Glomerular endothelial cell (primary cell): ENCODE data around the gene TRAPPC6A. TPM values are rescaled to one million over a fixed set of nuclear protein-coding genes. Genes with fewer than 3 reads are reported as not detected.

Source experiments
- DNase-seq: peaks from one replicate; pipeline ENCODE4 v3.0.0-alpha.2; 2011; ENCODE audit warnings: low read depth, low spot score; ENCODE audit errors: extremely low read depth
- total RNA-seq: library from RNA; depleted of rRNA; stranded (reverse); fragments of >200 nt; gene quantifications from 2 replicates; pipeline ENCODE4 v1.2.3, GENCODE V29; 2015

Gene TRAPPC6A, protein sequence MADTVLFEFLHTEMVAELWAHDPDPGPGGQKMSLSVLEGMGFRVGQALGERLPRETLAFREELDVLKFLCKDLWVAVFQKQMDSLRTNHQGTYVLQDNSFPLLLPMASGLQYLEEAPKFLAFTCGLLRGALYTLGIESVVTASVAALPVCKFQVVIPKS
- total RNA-seq = 19.4 and 25.3 TPM in 2 replicates

DNA sequence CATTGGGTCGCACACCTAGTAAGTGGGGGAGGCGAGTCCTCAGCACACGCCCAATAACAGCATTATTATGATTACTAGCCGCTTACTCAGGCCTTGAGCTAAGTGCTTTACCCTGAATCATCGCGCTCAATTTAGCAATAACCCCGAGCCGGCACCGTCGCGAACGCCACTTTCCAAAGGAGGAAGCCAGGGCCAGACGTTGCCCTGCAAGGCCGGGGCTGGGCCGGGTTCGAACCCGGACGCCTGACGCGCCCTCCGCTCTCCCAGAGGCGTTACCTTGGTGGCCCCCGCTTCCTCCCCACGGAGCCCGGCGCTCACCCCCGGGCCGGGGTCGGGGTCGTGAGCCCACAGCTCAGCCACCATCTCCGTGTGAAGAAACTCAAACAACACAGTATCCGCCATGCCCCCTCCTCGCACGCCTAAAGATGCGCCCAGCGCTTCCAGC is at the start of gene TRAPPC6A:
TRAPPC6A (minus strand) TSS at position 421 of the 445 bp plus-strand sequence; CDS start at position 402, 19 bp downstream.
- no peak for DNase-seq

DNA sequence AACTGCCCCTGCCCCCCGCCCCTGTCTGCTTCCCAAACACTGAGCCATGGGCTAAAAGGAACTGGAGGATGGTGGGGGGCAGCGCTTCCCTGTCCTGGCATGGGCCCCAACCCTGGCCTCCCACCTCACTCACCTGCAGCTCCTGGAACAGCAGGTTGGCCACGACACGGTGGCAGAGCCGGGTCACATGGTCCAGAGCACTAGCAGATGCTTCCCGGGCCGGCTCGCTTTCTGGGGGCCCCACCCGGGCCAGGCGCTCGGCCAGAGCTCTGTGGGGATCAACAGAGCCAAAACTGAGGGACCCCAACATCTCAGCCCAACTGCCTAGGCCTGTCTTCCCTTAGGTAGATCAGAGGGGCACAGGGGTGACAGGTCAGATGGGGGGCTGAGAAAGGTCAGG is 46.6 kb upstream of the TRAPPC6A start:
- no peak for DNase-seq

DNA sequence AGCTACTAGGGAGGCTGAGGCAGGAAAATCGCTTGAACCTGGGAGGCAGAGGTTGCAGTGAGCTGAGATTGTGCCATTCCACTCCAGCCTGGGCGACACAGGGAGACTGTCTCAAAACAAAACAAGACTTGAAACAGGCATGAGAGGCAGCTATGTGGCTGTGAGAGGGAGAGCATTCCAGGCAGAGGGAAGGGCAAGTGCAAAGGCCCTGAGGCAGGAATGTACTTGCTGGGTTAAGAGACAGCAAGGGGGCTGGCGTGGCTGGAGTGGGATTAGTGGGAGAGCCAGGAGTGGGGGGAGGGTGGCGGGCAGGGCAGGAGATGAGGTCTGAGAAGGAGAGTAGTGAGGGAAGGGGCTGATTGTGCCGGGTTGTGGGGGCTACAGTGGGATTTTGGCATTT is 45.8 kb upstream of the TRAPPC6A start:
- DNase-seq = no peak

DNA sequence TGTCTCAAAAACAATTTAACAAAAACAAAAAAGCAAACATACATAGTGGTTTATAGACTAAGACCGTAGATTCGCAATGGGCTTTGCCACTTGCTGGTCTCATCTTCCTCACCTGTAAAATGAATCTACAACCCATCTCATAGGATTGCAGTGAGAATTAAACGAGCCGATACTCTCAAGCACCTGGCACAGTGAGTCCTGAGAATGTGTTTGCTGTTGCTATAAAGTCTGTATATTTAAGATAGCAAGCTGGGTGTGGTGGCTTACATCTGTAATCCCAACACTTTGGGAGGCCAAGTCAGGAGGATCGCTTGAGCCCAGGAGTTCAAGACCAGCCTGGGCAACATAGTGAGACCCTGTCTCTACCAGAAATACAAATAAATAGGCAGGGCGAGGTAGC is 44.7 kb upstream of the TRAPPC6A start:
- DNase-seq = no peak

DNA sequence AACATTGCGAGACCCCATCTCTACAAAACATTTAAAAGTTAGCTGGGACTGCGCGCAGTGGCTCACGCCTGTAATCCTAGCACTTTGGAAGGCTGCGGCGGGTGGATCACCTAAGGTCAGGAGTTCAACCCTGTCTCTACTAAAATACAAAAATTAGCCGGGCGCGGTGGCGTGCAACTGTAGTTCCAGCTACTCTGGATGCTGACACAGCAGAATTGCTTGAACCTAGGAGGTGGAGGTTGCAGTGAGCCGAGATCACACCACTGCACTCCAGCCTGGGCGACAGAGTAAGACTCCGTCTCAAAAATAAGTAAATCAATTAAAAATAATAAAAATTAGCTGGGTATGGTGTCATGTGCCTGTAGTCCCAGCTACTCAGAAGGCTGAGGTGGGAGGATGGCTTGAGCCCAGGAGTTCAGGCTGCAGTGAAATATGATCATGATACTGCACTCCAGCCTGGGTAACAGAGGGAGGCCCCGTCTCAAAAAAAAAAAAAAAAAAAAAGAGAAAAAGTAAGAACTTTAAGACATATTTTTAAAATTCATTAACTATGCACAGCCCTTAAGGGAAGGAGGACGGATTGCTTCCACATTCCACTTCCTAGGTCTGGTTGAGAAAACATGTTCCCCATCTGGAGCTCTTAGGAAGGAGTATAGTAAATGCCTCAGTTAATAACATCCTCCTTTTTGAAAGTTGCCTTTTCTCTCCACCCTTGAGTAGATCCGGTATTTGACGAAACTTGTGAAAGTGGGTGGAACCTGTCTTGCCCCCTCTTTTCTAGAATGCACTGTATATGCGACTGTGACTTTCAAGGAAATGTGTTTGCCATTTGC is 41.1 kb upstream of the TRAPPC6A start:
- DNase-seq = no peak

- DNase-seq = no peak
Observed at GRCh38 chr19:45218426-45218825, 40.4 kb upstream of the TRAPPC6A start.

DNA sequence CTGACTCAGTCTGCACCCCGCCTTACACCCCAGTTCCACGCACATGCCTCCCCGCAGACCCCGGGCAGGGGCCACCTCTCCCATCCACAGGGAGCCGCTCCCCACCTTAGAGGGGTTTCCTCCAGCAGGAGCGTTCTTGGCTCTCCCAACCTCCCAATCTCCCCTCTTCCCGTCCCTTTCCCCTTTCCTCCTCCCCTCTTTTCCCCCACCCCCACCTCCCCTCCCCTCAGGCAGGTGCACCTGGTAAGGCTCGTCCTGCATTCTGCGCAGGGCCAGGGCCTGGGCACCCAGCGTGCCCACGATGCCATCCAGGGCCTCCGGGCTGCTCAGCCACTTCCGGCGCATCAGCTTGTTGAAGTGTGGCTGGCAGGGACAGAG is 39.9 kb upstream of the TRAPPC6A start:
- DNase-seq = no peak

DNA sequence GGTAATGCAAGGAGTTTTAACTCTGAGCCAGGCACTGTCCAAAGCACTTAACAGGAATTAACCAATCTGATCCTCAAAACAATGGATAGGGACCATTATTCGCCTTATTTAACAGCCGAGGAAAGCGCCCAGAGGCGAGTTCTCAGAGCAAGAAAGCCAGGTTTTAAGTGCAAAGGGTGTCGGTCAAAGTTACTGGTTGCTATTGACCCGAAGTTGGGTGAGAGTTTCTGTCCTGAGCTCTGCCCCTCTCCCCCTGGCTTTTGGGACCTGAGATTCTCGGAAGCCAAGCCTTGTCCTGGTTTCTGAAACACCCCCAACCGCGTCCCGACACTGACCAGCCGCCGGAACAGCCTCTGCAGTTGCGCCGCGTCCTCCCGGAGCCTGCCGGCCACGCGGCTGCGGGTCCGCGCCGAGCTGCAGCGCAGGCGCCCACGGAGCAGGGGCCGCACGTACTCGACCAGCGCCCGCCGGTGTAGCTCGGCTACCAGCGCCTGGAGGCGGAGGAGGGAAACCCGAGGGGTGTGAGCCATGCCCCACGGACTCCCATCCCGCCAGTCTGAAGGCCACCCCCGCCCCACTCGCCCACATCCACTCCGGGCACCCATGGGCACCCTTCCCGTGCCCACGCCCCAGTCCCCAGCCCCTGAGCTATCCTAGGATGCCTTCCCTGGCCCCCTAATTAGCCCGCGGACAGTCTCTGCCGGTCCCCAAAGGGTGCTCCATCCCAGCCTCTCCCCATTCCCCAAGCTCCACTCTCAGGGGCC is 39.3 kb upstream of the TRAPPC6A start:
- no peak for DNase-seq

GRCh38 chr19:45216667-45217066 is 38.6 kb upstream of the TRAPPC6A start:
- no peak for DNase-seq

GRCh38 chr19:45215391-45216191 is 37.6 kb upstream of the TRAPPC6A start:
- DNase-seq = no peak

DNA sequence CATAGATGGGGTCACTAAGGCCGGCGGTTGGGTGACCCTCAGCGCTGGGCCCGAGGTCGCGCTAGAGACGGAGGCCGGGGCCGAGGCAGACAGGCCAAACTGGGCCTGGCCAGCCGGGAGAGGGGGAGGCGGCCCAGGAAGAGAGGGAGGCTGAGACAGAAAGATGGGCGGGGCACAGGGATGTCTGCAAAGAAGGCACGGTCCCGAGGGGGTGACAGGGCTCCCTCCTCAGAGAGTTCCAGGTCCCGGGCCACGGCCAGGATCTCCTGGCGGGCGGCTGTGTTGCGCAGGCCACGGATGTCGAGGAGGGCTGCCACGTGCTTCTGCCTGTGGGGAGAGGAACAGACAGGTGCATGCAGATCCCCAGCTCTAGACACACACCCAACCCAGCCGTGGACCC is 35.0 kb upstream of the TRAPPC6A start:
- DNase-seq = no peak

- DNase-seq = no peak
Observed at GRCh38 chr19:45211751-45212381, 33.8 kb upstream of the TRAPPC6A start.

DNA sequence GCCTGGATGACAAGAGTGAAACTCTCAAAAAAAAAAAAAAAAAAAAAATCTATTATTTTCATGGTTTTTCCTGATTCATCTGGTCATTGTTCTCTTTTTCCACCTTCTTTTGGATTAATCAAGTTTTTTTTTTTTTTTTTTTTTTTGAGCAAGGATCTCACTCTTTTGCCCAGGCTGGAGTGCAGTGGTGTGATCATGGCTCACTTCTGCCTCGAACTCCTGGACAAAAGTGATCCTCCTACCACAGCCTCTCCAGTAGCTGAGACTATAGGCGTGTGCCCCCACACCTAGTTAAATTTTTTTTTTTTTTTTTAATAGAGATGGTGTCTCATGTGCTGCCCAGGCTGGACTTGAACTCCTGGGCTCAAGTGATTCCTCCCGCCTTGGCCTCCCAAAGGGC is 28.3 kb upstream of the TRAPPC6A start:
- no peak for DNase-seq

DNA sequence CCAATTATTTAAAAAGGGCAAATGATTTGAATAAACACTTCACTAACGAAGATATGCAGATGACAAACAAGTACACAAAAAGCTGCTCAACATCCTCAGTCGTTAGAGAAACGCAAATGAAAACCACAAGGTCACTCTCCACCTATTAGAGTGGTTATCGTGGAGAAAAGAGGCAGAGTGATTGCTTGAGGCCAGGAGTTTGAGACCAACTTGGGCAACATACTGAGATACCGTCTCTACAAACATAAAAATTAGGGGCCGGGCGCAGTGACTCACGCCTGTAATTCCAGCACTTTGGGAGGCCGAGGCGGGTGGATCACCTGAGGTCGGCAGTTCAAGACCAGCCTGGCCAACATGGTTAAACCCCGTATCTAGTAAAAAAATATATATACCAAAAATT is 27.8 kb upstream of the TRAPPC6A start:
- DNase-seq = no peak

DNA sequence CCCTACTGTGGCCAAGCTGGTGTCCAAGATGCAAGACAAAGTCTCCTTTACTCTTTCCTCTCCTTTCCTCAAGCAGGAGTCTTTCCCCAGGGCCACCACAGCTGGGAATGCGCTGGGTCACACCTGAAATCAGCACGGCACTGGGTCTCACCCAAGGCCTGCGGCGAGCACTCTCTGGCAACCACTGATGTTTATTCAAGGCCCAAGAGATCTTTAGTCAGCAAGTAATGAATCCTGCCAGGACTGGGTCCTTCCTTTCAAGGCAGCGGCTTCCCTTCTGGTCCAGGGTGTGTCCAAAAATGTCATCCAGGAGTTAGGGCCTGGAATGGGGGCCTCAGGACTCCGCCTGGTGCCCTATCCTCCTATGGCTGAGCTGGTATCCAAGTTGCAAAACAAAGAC is 24.6 kb upstream of the TRAPPC6A start:
- no peak for DNase-seq

- no peak for DNase-seq
Observed at GRCh38 chr19:45200568-45200967, 22.5 kb upstream of the TRAPPC6A start.

GRCh38 chr19:45195764-45196163 is 17.7 kb upstream of the TRAPPC6A start:
- no peak for DNase-seq

- DNase-seq = no peak
Observed at GRCh38 chr19:45191375-45191774, 13.3 kb upstream of the TRAPPC6A start.

DNA sequence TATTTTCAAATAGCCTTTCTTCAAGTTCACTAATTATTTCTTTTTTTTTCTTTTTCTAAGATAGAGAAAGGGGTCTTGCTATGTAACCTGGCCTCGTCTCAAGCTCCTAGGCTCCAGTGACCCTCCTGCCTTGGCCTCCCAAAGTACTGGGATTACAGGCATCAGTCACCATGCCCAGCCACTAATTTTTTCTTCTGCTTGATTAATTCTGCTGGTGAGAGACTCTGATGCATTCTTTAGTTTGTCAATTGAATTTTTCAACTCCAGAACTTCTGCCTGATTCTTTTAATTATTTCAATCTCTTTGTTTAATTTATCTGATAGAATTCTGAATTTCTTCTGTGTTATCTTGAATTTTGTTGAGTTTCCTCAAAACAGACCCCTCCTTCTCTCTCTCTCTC is 11.9 kb upstream of the TRAPPC6A start:
- DNase-seq = no peak

- DNase-seq = no peak
Observed at GRCh38 chr19:45187421-45188100, 9.5 kb upstream of the TRAPPC6A start.
